GM21825 (cell line): ENCODE results near the gene SOCS2.
A peak's percentile ranks its signal among the peaks of the same experiment; 100 is the strongest.
"Not testable (repeated sequence)": the region's sequence is repeated elsewhere in the genome, so short reads cannot be mapped to it uniquely, and the experiment has no call there.

Experiments
- ATAC-seq: cut with Tn5 transposase; IDR thresholded peaks from one replicate; pipeline ENCODE4 v1.9.1; 2021; ENCODE audit warnings: mild to moderate bottlenecking, moderate library complexity; ENCODE audit not compliant: unreplicated experiment

The SOCS2 gene

GRCh38 chr12:93592641-93593406 lies 20.3 kb downstream of the SOCS2 start:
- no peak for ATAC-seq

- ATAC-seq = no peak
Measured at GRCh38 chr12:93593843-93594242, 21.4 kb downstream of the SOCS2 start.

GRCh38 chr12:93594766-93595311 lies 22.4 kb downstream of the SOCS2 start:
- no peak for ATAC-seq

- ATAC-seq = no peak
Measured at GRCh38 chr12:93595351-93595750, 22.9 kb downstream of the SOCS2 start.

- no peak for ATAC-seq
Measured at GRCh38 chr12:93597608-93598007, 25.1 kb downstream of the SOCS2 start.

GRCh38 chr12:93599192-93599591 lies 26.7 kb downstream of the SOCS2 start:
- no peak for ATAC-seq

- ATAC-seq = no peak
Measured at GRCh38 chr12:93601591-93601990, 29.1 kb downstream of the SOCS2 start.

GRCh38 chr12:93602897-93603668 lies 30.6 kb downstream of the SOCS2 start:
- no peak for ATAC-seq

GRCh38 chr12:93603762-93604161 lies 31.3 kb downstream of the SOCS2 start:
- ATAC-seq = no peak

GRCh38 chr12:93608313-93608712 lies 35.8 kb downstream of the SOCS2 start:
- ATAC-seq = no peak

- ATAC-seq = no peak
Measured at GRCh38 chr12:93609281-93610192, 37.1 kb downstream of the SOCS2 start.

GRCh38 chr12:93612776-93613175 lies 40.3 kb downstream of the SOCS2 start:
- ATAC-seq = no peak

GRCh38 chr12:93614917-93615596 lies 42.6 kb downstream of the SOCS2 start:
- ATAC-seq = no peak

GRCh38 chr12:93616584-93617101 lies 44.2 kb downstream of the SOCS2 start:
- ATAC-seq = no peak

GRCh38 chr12:93618891-93619410 lies 46.5 kb downstream of the SOCS2 start:
- no peak for ATAC-seq

- no peak for ATAC-seq
Measured at GRCh38 chr12:93621986-93622385, 49.5 kb downstream of the SOCS2 start.

GRCh38 chr12:93622485-93622884 lies 50.0 kb downstream of the SOCS2 start:
- no peak for ATAC-seq

- peak; percentile 75 for ATAC-seq
Measured at GRCh38 chr12:93624595-93625294, 52.3 kb downstream of the SOCS2 start.

GRCh38 chr12:93625295-93625645 lies 52.8 kb downstream of the SOCS2 start:
- not testable (repeated sequence) for ATAC-seq
